K562 (cell line): ENCODE data around the gene TK1. TPM values are rescaled to one million over a fixed set of nuclear protein-coding genes. Genes with fewer than 3 reads are reported as not detected.

Experiments used
- CHD1 ChIP-seq: fragments of 200-600 bp; sonication (generic); IDR thresholded peaks from one replicate; pipeline ENCODE4 v1.6.1; 2012; ENCODE audit warnings: mild to moderate bottlenecking, moderate library complexity, low read length, inconsistent platforms
- CREM ChIP-seq: IDR thresholded peaks from 2 replicates; pipeline ENCODE4 v1.6.1; 2014; ENCODE audit warnings: antibody characterized with exemption, low read depth
- ELF4 ChIP-seq: fragments of 450-650 bp; formaldehyde crosslinking; IDR thresholded peaks from 2 replicates; pipeline ENCODE4 v1.4.0; 2022; ENCODE audit warnings: missing genetic modification characterization
- FOXP1 ChIP-seq: sonication (generic); formaldehyde crosslinking; IDR thresholded peaks from 2 replicates; pipeline ENCODE4 v1.8.0; 2022; ENCODE audit warnings: mild to moderate bottlenecking, missing genetic modification reagents
- MGA ChIP-seq: fragments of 450-650 bp; IDR thresholded peaks from 2 replicates; pipeline ENCODE4 v1.6.1; 2016; ENCODE audit warnings: mild to moderate bottlenecking, moderate library complexity
- NFATC3 ChIP-seq: fragments of 450-650 bp; IDR thresholded peaks from 2 replicates; pipeline ENCODE4 v1.6.1; 2017; ENCODE audit warnings: mild to moderate bottlenecking
- NR2C2 ChIP-seq, 2 experiments: fragments of 200-800 bp in 1 of 2; sonication (Bioruptor generic) in 1 of 2; sonication (generic) in 1 of 2; formaldehyde crosslinking in 1 of 2; IDR thresholded peaks; 2 replicates each; pipeline versions ENCODE4 v1.6.1 to v1.8.0; 2016 to 2022; ENCODE audit warnings: mild to moderate bottlenecking in 1 of 2, missing compliant biosample characterization in 1 of 2, missing genetic modification characterization in 1 of 2, missing genetic modification reagents in 1 of 2
- POLR2B ChIP-seq: fragments of 450-650 bp; IDR thresholded peaks from 2 replicates; pipeline ENCODE4 v1.6.1; 2018; ENCODE audit warnings: low read depth; ENCODE audit not compliant: partially characterized antibody
- U2AF1 ChIP-seq: fragments of 200-400 bp; formaldehyde crosslinking; optimal IDR thresholded peaks from 2 replicates; pipeline ENCODE3; 2017; ENCODE audit warnings: mild to moderate bottlenecking, low read depth, low read length, moderate library complexity
- ZNF316 ChIP-seq: fragments of 450-650 bp; IDR thresholded peaks from 2 replicates; pipeline ENCODE4 v1.6.1; 2016
- ZNF445 ChIP-seq: fragments of 250-450 bp; sonication (Bioruptor Pico); IDR thresholded peaks from 2 replicates; pipeline ENCODE4 v1.4.0; 2020; ENCODE audit warnings: low read depth, mild to moderate bottlenecking, moderate library complexity
- polyA plus RNA-seq, 8 experiments: library from polyadenylated mRNA; depleted of rRNA in 4 of 8; stranded (reverse) in 5 of 8; unstranded in 3 of 8; fragments of >200 nt; fragmentation: Nextera tagmentation in 2 of 8; fragmentation: Illumina TruSeq in 1 of 8; extraction: Ambion mirVana in 2 of 8; extraction: Trizol in 1 of 8; gene quantifications; 2 replicates each; pipeline versions ENCODE4 v1.2.1 to v1.2.3, GENCODE V29; 2011 to 2014; ENCODE audit warnings: inconsistent platforms in 1 of 8, missing spikeins in 1 of 8
- total RNA-seq, 7 experiments: library from RNA; depleted of rRNA in 6 of 7; stranded (reverse); fragments of >200 nt in 6 of 7; fragmentation: Illumina TruSeq in 2 of 7; extraction: Trizol in 2 of 7; gene quantifications; 2 replicates each; pipeline versions ENCODE4 v1.2.1 to v1.2.3, GENCODE V29; 2011 to 2021; ENCODE audit warnings: low replicate concordance in 1 of 7
- TF ChIP-seq, protein P1 (sequence below): fragments of 450-650 bp; IDR thresholded peaks from 2 replicates; pipeline ENCODE4 v1.7.1; 2018; ENCODE audit warnings: mild to moderate bottlenecking, low read depth; ENCODE audit not compliant: partially characterized antibody

The TK1 gene
- total and polyA plus RNA-seq, 9 of the 15 experiments (the other 6 are each of a cell fraction or from before 2014, with no cell fraction given) = 8.4 to 280 (median 103) TPM

GRCh38 chr17:78214016-78214705 lies 27.3 kb upstream of the TK1 start, which contains the start of gene BIRC5 (continued):
- TF ChIP-seq, protein P1, sequence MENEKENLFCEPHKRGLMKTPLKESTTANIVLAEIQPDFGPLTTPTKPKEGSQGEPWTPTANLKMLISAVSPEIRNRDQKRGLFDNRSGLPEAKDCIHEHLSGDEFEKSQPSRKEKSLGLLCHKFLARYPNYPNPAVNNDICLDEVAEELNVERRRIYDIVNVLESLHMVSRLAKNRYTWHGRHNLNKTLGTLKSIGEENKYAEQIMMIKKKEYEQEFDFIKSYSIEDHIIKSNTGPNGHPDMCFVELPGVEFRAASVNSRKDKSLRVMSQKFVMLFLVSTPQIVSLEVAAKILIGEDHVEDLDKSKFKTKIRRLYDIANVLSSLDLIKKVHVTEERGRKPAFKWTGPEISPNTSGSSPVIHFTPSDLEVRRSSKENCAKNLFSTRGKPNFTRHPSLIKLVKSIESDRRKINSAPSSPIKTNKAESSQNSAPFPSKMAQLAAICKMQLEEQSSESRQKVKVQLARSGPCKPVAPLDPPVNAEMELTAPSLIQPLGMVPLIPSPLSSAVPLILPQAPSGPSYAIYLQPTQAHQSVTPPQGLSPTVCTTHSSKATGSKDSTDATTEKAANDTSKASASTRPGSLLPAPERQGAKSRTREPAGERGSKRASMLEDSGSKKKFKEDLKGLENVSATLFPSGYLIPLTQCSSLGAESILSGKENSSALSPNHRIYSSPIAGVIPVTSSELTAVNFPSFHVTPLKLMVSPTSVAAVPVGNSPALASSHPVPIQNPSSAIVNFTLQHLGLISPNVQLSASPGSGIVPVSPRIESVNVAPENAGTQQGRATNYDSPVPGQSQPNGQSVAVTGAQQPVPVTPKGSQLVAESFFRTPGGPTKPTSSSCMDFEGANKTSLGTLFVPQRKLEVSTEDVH = peak; percentile 78
- TF ChIP-seq ZNF316 (no peak), CREM (peak; percentile 83), MGA (peak; percentile 77), FOXP1 (CRISPR knock-in tag) (no peak; the same call in 1 of the 2 replicates), NFATC3 (no peak), ZNF445 (no peak), U2AF1 (peak; percentile 68), NR2C2 (CRISPR knock-in tag; IDR thresholded peaks at IDR 0.05) (no peak), NR2C2 (tag; IDR thresholded peaks at IDR 0.05) (peak; percentile 37; the same call in 1 of the 2 replicates), POLR2B (peak; percentile 40), CHD1 (peak; percentile 65), ELF4 (no peak)
